Suprapubic skin (tissue), 4 donors: ENCODE measurements around the gene SLC22A4.

ENCODE experiments used
- CTCF ChIP-seq, 2 donors: fragments of 200-600 bp in 1 of 2; fragments of 450-650 bp in 1 of 2; sonication (generic) in 1 of 2; IDR thresholded peaks; one replicate each; pipeline ENCODE4 v1.5.1; 2016 to 2019; ENCODE audit warnings: antibody characterized with exemption in 2 of 2, mild to moderate bottlenecking in 1 of 2, moderate library complexity in 1 of 2
- EP300 ChIP-seq: sonication (generic); formaldehyde crosslinking; IDR thresholded peaks from one replicate; pipeline ENCODE4 v1.6.1; 2017; ENCODE audit warnings: antibody characterized with exemption
- POLR2A ChIP-seq, 2 donors: fragments of 450-650 bp; IDR thresholded peaks; one replicate each; pipeline ENCODE4 v1.6.1; 2017; ENCODE audit warnings: antibody characterized with exemption in 2 of 2, mild to moderate bottlenecking in 2 of 2, moderate library complexity in 2 of 2
- POLR2AphosphoS5 ChIP-seq, 3 donors: sonication (generic); formaldehyde crosslinking; IDR thresholded peaks; one replicate each; pipeline ENCODE4 v1.6.1; 2017; ENCODE audit warnings: antibody characterized with exemption in 3 of 3

GRCh38 chr5:132266836-132267160 is 27.4 kb upstream of the SLC22A4 start:
- TF ChIP-seq POLR2AphosphoS5 (IDR thresholded peaks at IDR 0.05) = no peak
- no peak for TF ChIP-seq CTCF (IDR thresholded peaks at IDR 0.05)
- TF ChIP-seq POLR2A (IDR thresholded peaks at IDR 0.05) = no peak
- TF ChIP-seq EP300 = no peak
